Right lobe of liver (tissue), 6 donors: ENCODE measurements around the gene GNG4. TPM values are rescaled to one million over a fixed set of nuclear protein-coding genes. Genes with fewer than 3 reads are reported as not detected.
"Not testable (repeated sequence)": the region's sequence is repeated elsewhere in the genome, so short reads cannot be mapped to it uniquely, and the experiment has no call there.

Experiments used
- ATAC-seq, 4 donors: fragments of 200-7000 bp; cut with Tn5 transposase; one replicate each; pipeline ENCODE4 v1.9.1; 2020; ENCODE audit warnings: mild to moderate bottlenecking in 4 of 4, moderate library complexity in 4 of 4
- DNase-seq, 3 donors: peaks; one replicate each; pipeline ENCODE4 v3.0.0-alpha.2; 2020
- H3K27ac ChIP-seq, 3 donors: fragments of 200-600 bp; one replicate each; pipeline ENCODE4 v1.8.0; 2022
- H3K27me3 ChIP-seq, 2 donors: fragments of 200-600 bp; one replicate each; pipeline ENCODE4 v1.8.0; 2022
- H3K36me3 ChIP-seq, 4 donors: fragments of 200-600 bp; sonication (generic) in 1 of 4; one replicate each; pipeline versions ENCODE4 v1.5.1 to v1.8.0; 2017 to 2022; ENCODE audit warnings: control low read depth in 1 of 4
- H3K4me1 ChIP-seq, 4 donors: fragments of 200-600 bp; sonication (generic) in 1 of 4; one replicate each; pipeline versions ENCODE4 v1.5.1 to v1.8.0; 2017 to 2022; ENCODE audit warnings: control low read depth in 1 of 4
- H3K4me3 ChIP-seq, 3 donors: fragments of 200-600 bp; one replicate each; pipeline ENCODE4 v1.8.0; 2022
- H3K9me3 ChIP-seq, 4 donors: fragments of 200-600 bp; sonication (generic) in 1 of 4; one replicate each; pipeline versions ENCODE4 v1.5.1 to v1.8.0; 2017 to 2022; ENCODE audit warnings: control low read depth in 1 of 4
- POLR2A ChIP-seq: fragments of 450-650 bp; IDR thresholded peaks from one replicate; pipeline ENCODE4 v1.6.1; 2017; ENCODE audit warnings: antibody characterized with exemption, mild to moderate bottlenecking
- WGBS: methylation state at CpG from one replicate; pipeline ENCODE4 v1.1.6; 2018; ENCODE audit warnings: low coverage, low lambda C conversion rate; ENCODE audit not compliant: insufficient coverage; ENCODE audit errors: missing lambda C conversion rate; 5-methylcytosine and 5-hydroxymethylcytosine counted together
- intact Hi-C, 2 donors: fragments of 100-400 bp; cut with DNase I; formaldehyde crosslinking; loops; one replicate each; pipeline versions ENCODE4 v1.11.2 to v1.14.1; 2022
- total RNA-seq, 6 experiments: library from RNA; depleted of rRNA in 2 of 6; stranded (reverse); fragments of >200 nt in 2 of 6; fragmentation: NEBNext Ultra II Directional in 3 of 6; extraction: Animal tissue kit (Norgen Biotek cat#: 25700) in 3 of 6; gene quantifications; one replicate each; pipeline versions ENCODE4 v1.1.0 to v1.2.4, GENCODE V29; 2016 to 2023
- TF ChIP-seq, protein P1 (sequence below), 4 donors: fragments of 200-600 bp in 3 of 4; fragments of 450-650 bp in 1 of 4; IDR thresholded peaks; one replicate each; pipeline versions ENCODE4 v1.5.1 to v1.8.0; 2016 to 2022; ENCODE audit warnings: antibody characterized with exemption in 4 of 4, mild to moderate bottlenecking in 2 of 4
- donor health status: DM: no; HTN: yes; CAD: no.
- donor health status: DM: no; HTN: no; CAD: no.
- donor health status: DM: no; HTN: no; CAD: no.
- donor health status: DM: no; HTN: yes; CAD: no.
- donor health status: DM: no; HTN: yes; CAD: no.

Gene GNG4
- total RNA-seq, 6 experiments from 2014 or later = 0.18 to 0.50 TPM; not detected in 4

- DNase-seq (no peak), ATAC-seq (peak in 2 of 4 donors; percentile 33 to 52)
- no peak for TF ChIP-seq POLR2A
- TF ChIP-seq, protein P1, sequence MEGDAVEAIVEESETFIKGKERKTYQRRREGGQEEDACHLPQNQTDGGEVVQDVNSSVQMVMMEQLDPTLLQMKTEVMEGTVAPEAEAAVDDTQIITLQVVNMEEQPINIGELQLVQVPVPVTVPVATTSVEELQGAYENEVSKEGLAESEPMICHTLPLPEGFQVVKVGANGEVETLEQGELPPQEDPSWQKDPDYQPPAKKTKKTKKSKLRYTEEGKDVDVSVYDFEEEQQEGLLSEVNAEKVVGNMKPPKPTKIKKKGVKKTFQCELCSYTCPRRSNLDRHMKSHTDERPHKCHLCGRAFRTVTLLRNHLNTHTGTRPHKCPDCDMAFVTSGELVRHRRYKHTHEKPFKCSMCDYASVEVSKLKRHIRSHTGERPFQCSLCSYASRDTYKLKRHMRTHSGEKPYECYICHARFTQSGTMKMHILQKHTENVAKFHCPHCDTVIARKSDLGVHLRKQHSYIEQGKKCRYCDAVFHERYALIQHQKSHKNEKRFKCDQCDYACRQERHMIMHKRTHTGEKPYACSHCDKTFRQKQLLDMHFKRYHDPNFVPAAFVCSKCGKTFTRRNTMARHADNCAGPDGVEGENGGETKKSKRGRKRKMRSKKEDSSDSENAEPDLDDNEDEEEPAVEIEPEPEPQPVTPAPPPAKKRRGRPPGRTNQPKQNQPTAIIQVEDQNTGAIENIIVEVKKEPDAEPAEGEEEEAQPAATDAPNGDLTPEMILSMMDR (IDR thresholded peaks at IDR 0.05) = peak in 3 of 4 donors; percentile 7 to 29 (median 17)
- H3K27ac ChIP-seq = no peak overlapping the region
- H3K4me3 ChIP-seq = no peak overlapping the region
- no peaks in the 10 kb centered on the region for H3K4me1 ChIP-seq
- H3K27me3 ChIP-seq = no peaks in the 10 kb centered on the region
- no peaks in the 10 kb centered on the region for H3K36me3 ChIP-seq
- 60% methylated on average over 5 of the region's 7 CpGs for WGBS
- no peaks in the 10 kb centered on the region for H3K9me3 ChIP-seq
- intact Hi-C loops = no loop called here
These were observed 51.6 kb downstream of the GNG4 start for GRCh38 chr1:235597867-235598553.

GRCh38 chr1:235595079-235595478, 54.5 kb downstream of the GNG4 start:
- no peaks in the 10 kb centered on the region for H3K9me3 ChIP-seq
- DNase-seq (no peak), ATAC-seq (no peak)
- 63% methylated on average over 4 of the region's 8 CpGs for WGBS
- no peak overlapping the region for H3K4me3 ChIP-seq
- H3K36me3 ChIP-seq = no peaks in the 10 kb centered on the region
- intact Hi-C loops = no loop called here
- no peaks in the 10 kb centered on the region for H3K27me3 ChIP-seq
- no peaks in the 10 kb centered on the region for H3K4me1 ChIP-seq
- TF ChIP-seq, protein P1 (IDR thresholded peaks at IDR 0.05) = no peak
- TF ChIP-seq POLR2A = no peak
- H3K27ac ChIP-seq = no peak overlapping the region

DNA sequence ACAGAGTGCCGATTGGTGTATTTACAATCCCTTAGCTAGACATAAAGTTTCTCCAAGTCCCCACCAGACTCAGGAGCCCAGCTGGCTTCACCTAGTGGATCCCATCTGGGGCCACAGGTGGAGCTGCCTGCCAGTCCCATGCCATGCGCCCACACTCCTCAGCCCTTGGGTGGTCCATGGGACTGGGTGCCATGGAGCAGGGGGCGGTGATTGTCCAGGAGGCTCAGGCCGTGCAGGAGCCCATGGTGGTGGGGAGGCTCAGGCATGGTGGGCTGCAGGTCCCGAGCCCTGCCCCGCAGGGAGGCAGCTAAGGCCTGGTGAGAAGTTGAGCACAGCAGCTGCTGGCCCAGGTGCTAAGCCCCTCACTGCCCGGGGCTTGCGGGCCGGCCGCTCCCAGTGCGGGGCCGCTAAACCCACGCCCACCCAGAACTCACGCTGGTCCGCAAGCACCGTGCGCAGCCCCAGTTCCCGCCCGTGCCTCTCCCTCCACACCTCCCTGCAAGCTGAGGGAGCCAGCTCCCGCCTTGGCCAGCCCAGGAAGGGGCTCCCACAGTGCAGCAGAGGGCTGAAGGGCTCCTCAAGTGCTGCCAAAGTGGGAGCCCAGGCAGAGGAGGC, 55.2 kb downstream of the GNG4 start:
- H3K27me3 ChIP-seq, H3K4me1 ChIP-seq, H3K27ac ChIP-seq, intact Hi-C loops, H3K36me3 ChIP-seq, ATAC-seq, DNase-seq, H3K9me3 ChIP-seq, H3K4me3 ChIP-seq: not testable (repeated sequence)
- WGBS = 71% methylated on average over 4 of the region's 20 CpGs

- TF ChIP-seq POLR2A = no peak
- TF ChIP-seq, protein P1 (IDR thresholded peaks at IDR 0.05) = no peak
- no peaks in the 10 kb centered on the region for H3K36me3 ChIP-seq
- intact Hi-C loops = no loop called here
- no peaks in the 10 kb centered on the region for H3K27me3 ChIP-seq
- DNase-seq (no peak), ATAC-seq (no peak)
- 86% methylated on average over 8 of the region's 12 CpGs for WGBS
- H3K4me1 ChIP-seq = no peaks in the 10 kb centered on the region
- H3K9me3 ChIP-seq = no peaks in the 10 kb centered on the region
- no peak overlapping the region for H3K27ac ChIP-seq
- no peak overlapping the region for H3K4me3 ChIP-seq
These were observed 60.6 kb downstream of the GNG4 start for GRCh38 chr1:235588916-235589515.

DNA sequence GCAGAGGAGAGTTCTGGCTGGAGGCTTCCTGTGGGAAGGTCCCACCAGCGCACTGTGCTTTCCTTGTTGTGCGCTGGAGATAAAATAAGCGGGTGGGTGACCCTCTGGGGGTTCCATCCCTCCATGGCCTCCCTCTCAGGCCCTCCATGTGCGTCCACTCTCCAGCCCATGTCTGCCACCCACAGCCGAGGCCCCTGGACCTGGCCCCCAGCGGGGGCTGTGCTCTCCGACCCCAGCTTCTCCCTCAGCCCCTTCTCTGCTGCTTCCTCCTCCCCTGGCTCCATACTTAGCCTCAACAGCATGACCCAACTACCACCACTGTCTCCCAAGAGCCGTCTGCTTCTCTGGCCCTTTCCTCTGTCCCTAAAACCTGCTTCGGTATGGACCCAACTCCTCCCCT, 61.4 kb downstream of the GNG4 start:
- no peak for DNase-seq
- H3K27me3 ChIP-seq = no peaks in the 10 kb centered on the region
- WGBS = 75% methylated on average over 5 of the region's 9 CpGs
- TF ChIP-seq POLR2A = no peak
- TF ChIP-seq, protein P1 (IDR thresholded peaks at IDR 0.05) = no peak
- intact Hi-C loops = no loop called here
- no peaks in the 10 kb centered on the region for H3K36me3 ChIP-seq
- H3K27ac ChIP-seq = no peak overlapping the region
- no peak for ATAC-seq
- H3K4me1 ChIP-seq = no peaks in the 10 kb centered on the region
- H3K4me3 ChIP-seq = no peak overlapping the region
- no peaks in the 10 kb centered on the region for H3K9me3 ChIP-seq
